ENCODE data around the gene MYMK.

MYMK gene

GRCh38 chr9:133518200-133518599, 6.6 kb downstream of the MYMK start:
- no peak for DNase-seq (ENCODE audit: low spot score)

- DNase-seq (ENCODE audit: low spot score) = no peak
These were observed 7.0 kb downstream of the MYMK start for GRCh38 chr9:133517711-133518110.

GRCh38 chr9:133516961-133517350, 7.8 kb downstream of the MYMK start:
- DNase-seq (ENCODE audit: low spot score) = no peak

- DNase-seq (ENCODE audit: low spot score) = no peak
These were observed 8.4 kb downstream of the MYMK start for GRCh38 chr9:133516256-133516960.

GRCh38 chr9:133515615-133516255, 9.0 kb downstream of the MYMK start:
- DNase-seq (ENCODE audit: low spot score) = no peak

- no peak for DNase-seq (ENCODE audit: low spot score)
These were observed 9.5 kb downstream of the MYMK start for GRCh38 chr9:133515240-133515610.

GRCh38 chr9:133514460-133515239, 10.1 kb downstream of the MYMK start:
- DNase-seq (ENCODE audit: low spot score) = no peak

GRCh38 chr9:133513214-133514100, 11.3 kb downstream of the MYMK start:
- no peak for DNase-seq (ENCODE audit: low spot score)

- DNase-seq (ENCODE audit: low spot score) = no peak
These were observed 12.2 kb downstream of the MYMK start for GRCh38 chr9:133512253-133513213.

GRCh38 chr9:133511607-133512006, 13.2 kb downstream of the MYMK start:
- DNase-seq (ENCODE audit: low spot score) = no peak

- no peak for DNase-seq (ENCODE audit: low spot score)
These were observed 13.7 kb downstream of the MYMK start for GRCh38 chr9:133510926-133511505.

GRCh38 chr9:133509179-133510083, 15.3 kb downstream of the MYMK start:
- peak; percentile 12 for DNase-seq (ENCODE audit: low spot score)

GRCh38 chr9:133508046-133508445, 16.7 kb downstream of the MYMK start:
- DNase-seq (ENCODE audit: low spot score) = no peak

- DNase-seq (ENCODE audit: low spot score) = no peak
These were observed 17.4 kb downstream of the MYMK start for GRCh38 chr9:133507246-133507965.

GRCh38 chr9:133506653-133507038, 18.1 kb downstream of the MYMK start:
- peak; percentile 14 for DNase-seq (ENCODE audit: low spot score)

- DNase-seq (ENCODE audit: low spot score) = no peak
These were observed 18.7 kb downstream of the MYMK start for GRCh38 chr9:133505901-133506652.

GRCh38 chr9:133505186-133505830, 19.5 kb downstream of the MYMK start:
- DNase-seq (ENCODE audit: low spot score) = no peak

GRCh38 chr9:133502112-133502511, 22.6 kb downstream of the MYMK start:
- DNase-seq (ENCODE audit: low spot score) = no peak

All from LoVo (cell line).